HG03439 (cell line): ENCODE measurements around the gene BET1.
"Not testable (repeated sequence)": the region's sequence is repeated elsewhere in the genome, so short reads cannot be mapped to it uniquely, and the experiment has no call there.

Source experiments
- ATAC-seq: cut with Tn5 transposase; IDR thresholded peaks from one replicate; pipeline ENCODE4 v1.9.1; 2021; ENCODE audit warnings: mild to moderate bottlenecking, moderate library complexity; ENCODE audit not compliant: unreplicated experiment

BET1 gene

GRCh38 chr7:94004024-94004951 lies at the start of gene BET1:
TSS of gene BET1 (minus strand) at chr7:94004355. CDS start at chr7:94004216, 139 bp downstream.
- ATAC-seq = peak; percentile 98

- no peak for ATAC-seq
Measured at GRCh38 chr7:94053532-94053931, 49.4 kb upstream of the BET1 start.

GRCh38 chr7:94052398-94053180 lies 48.4 kb upstream of the BET1 start:
- peak; percentile 48 for ATAC-seq

- ATAC-seq = peak; percentile 82
Measured at GRCh38 chr7:94050046-94050445, 45.9 kb upstream of the BET1 start.

GRCh38 chr7:94049615-94050014 lies 45.5 kb upstream of the BET1 start:
- ATAC-seq = no peak

- no peak for ATAC-seq
Measured at GRCh38 chr7:94048755-94049154, 44.6 kb upstream of the BET1 start.

GRCh38 chr7:94047956-94048355 lies 43.8 kb upstream of the BET1 start:
- ATAC-seq = no peak

GRCh38 chr7:94045581-94045980 lies 41.4 kb upstream of the BET1 start:
- no peak for ATAC-seq

GRCh38 chr7:94044806-94045205 lies 40.7 kb upstream of the BET1 start:
- ATAC-seq = no peak

- no peak for ATAC-seq
Measured at GRCh38 chr7:94043299-94043698, 39.1 kb upstream of the BET1 start.

- peak; percentile 87 for ATAC-seq
Measured at GRCh38 chr7:94042381-94042780, 38.2 kb upstream of the BET1 start.

- ATAC-seq = no peak
Measured at GRCh38 chr7:94041529-94041928, 37.4 kb upstream of the BET1 start.

- ATAC-seq = no peak
Measured at GRCh38 chr7:94040254-94040653, 36.1 kb upstream of the BET1 start.

- ATAC-seq = no peak
Measured at GRCh38 chr7:94039368-94040035, 35.3 kb upstream of the BET1 start.

- no peak for ATAC-seq
Measured at GRCh38 chr7:94031865-94032264, 27.7 kb upstream of the BET1 start.

GRCh38 chr7:94030634-94031033 lies 26.5 kb upstream of the BET1 start:
- no peak for ATAC-seq

- no peak for ATAC-seq
Measured at GRCh38 chr7:94029976-94030375, 25.8 kb upstream of the BET1 start.

- no peak for ATAC-seq
Measured at GRCh38 chr7:94028768-94029167, 24.6 kb upstream of the BET1 start.

- ATAC-seq = not testable (repeated sequence)
Measured at GRCh38 chr7:94026619-94027018, 22.5 kb upstream of the BET1 start.

GRCh38 chr7:94022550-94022949 lies 18.4 kb upstream of the BET1 start:
- no peak for ATAC-seq

GRCh38 chr7:94016786-94017185 lies 12.6 kb upstream of the BET1 start:
- ATAC-seq = no peak
